Natural killer cell (primary cell): ENCODE data around the gene PRTG. TPM values are rescaled to one million over a fixed set of nuclear protein-coding genes. Genes with fewer than 3 reads are reported as not detected.

Experiments used
- ATAC-seq, 3 donors: fragments of 150-1000 bp in 2 of 3; fragments of 200-7000 bp in 1 of 3; cut with Tn5 transposase; 1 replicate in 1 of 3; 2 replicates in 2 of 3; pipeline ENCODE4 v1.10.0; 2021; ENCODE audit warnings: mild to moderate bottlenecking in 2 of 3, moderate library complexity in 2 of 3
- DNase-seq, 2 donors: peaks; one replicate each; pipeline versions ENCODE4 v3.0.0 to v3.0.0-alpha.2; 2013 to 2021; ENCODE audit warnings: mixed read lengths in 1 of 2
- H3K27ac ChIP-seq: one replicate; pipeline ENCODE4 v1.5.1; 2013; ENCODE audit warnings: mild to moderate bottlenecking, low read length
- H3K27me3 ChIP-seq: one replicate; pipeline ENCODE4 v1.6.1; 2013; ENCODE audit warnings: low read length; ENCODE audit not compliant: control insufficient read depth, insufficient read depth
- H3K36me3 ChIP-seq: one replicate; pipeline ENCODE4 v1.6.1; 2013; ENCODE audit warnings: low read length; ENCODE audit not compliant: control insufficient read depth, insufficient read depth
- H3K4me1 ChIP-seq: one replicate; pipeline ENCODE4 v1.6.1; 2013; ENCODE audit warnings: low read length; ENCODE audit not compliant: control insufficient read depth, insufficient read depth
- H3K4me3 ChIP-seq: one replicate; pipeline ENCODE4 v1.5.1; 2013; ENCODE audit warnings: low read length
- H3K9me3 ChIP-seq: one replicate; pipeline ENCODE4 v1.6.1; 2013; ENCODE audit warnings: low read length; ENCODE audit not compliant: control insufficient read depth, insufficient read depth
- H3K27ac Mint-ChIP-seq, 2 donors: one replicate each; pipeline ENCODE4 v1.8.0; 2022; ENCODE audit warnings: mild to moderate bottlenecking in 2 of 2, mixed read lengths in 2 of 2, moderate library complexity in 1 of 2
- H3K27me3 Mint-ChIP-seq, 2 donors: one replicate each; pipeline ENCODE4 v1.8.0; 2022; ENCODE audit warnings: low read depth in 2 of 2, mixed read lengths in 2 of 2
- H3K36me3 Mint-ChIP-seq: one replicate; pipeline ENCODE4 v1.8.0; 2022; ENCODE audit warnings: mixed read lengths
- H3K4me1 Mint-ChIP-seq, 2 donors: one replicate each; pipeline ENCODE4 v1.8.0; 2022; ENCODE audit warnings: mixed read lengths in 2 of 2
- H3K4me3 Mint-ChIP-seq: one replicate; pipeline ENCODE4 v1.8.0; 2022; ENCODE audit warnings: mild to moderate bottlenecking, moderate library complexity, mixed read lengths
- H3K9me3 Mint-ChIP-seq, 2 donors: one replicate each; pipeline ENCODE4 v1.8.0; 2022; ENCODE audit warnings: mixed read lengths in 2 of 2
- WGBS: methylation state at CpG from one replicate; pipeline ENCODE4 v1.1.7; 2013; ENCODE audit warnings: missing lambda C conversion rate; ENCODE audit not compliant: insufficient coverage; 5-methylcytosine and 5-hydroxymethylcytosine counted together
- intact Hi-C: fragments of 100-400 bp; cut with micrococcal nuclease; formaldehyde crosslinking; loops from one replicate; pipeline ENCODE4 v1.14.2; 2022
- total RNA-seq, 4 donors: library from RNA; stranded (reverse); fragments of 120-200 nt in 1 of 4; gene quantifications; one replicate each; pipeline versions ENCODE4 v1.2.3 to v1.2.4, GENCODE V29; 2013 to 2022
- TF ChIP-seq, protein P1 (sequence below): fragments of 200-600 bp; IDR thresholded peaks from one replicate; pipeline ENCODE4 v1.8.0; 2022; ENCODE audit warnings: antibody characterized with exemption

Gene PRTG
- not detected for total RNA-seq
- under 0.01 TPM for total RNA-seq (2013)

GRCh38 chr15:55742927-55743728 is at the start of gene PRTG:
PRTG (minus strand) TSS chr15:55743152; CDS start chr15:55742931, 221 bp downstream.
- peaks cover 30% of the 10 kb centered on the region for H3K27me3 ChIP-seq
- H3K27ac ChIP-seq, result no peak within 1 kb of the TSS
- WGBS, result 1% methylated on average over 72 of the region's 75 CpGs
- H3K4me1 ChIP-seq, result peaks cover 10% of the 10 kb centered on the region
- TF ChIP-seq, protein P1, sequence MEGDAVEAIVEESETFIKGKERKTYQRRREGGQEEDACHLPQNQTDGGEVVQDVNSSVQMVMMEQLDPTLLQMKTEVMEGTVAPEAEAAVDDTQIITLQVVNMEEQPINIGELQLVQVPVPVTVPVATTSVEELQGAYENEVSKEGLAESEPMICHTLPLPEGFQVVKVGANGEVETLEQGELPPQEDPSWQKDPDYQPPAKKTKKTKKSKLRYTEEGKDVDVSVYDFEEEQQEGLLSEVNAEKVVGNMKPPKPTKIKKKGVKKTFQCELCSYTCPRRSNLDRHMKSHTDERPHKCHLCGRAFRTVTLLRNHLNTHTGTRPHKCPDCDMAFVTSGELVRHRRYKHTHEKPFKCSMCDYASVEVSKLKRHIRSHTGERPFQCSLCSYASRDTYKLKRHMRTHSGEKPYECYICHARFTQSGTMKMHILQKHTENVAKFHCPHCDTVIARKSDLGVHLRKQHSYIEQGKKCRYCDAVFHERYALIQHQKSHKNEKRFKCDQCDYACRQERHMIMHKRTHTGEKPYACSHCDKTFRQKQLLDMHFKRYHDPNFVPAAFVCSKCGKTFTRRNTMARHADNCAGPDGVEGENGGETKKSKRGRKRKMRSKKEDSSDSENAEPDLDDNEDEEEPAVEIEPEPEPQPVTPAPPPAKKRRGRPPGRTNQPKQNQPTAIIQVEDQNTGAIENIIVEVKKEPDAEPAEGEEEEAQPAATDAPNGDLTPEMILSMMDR, result no peak
- ATAC-seq (no peak), DNase-seq (no peak)
- no peak within 1 kb of the TSS for H3K4me3 ChIP-seq
- Mint-ChIP-seq H3K27ac (no peak within 1 kb of the TSS), H3K9me3 (no peaks in the 10 kb centered on the region), H3K4me3 (peak within 1 kb of the TSS; percentile 67), H3K27me3 (peaks cover 23 to 26% of the 10 kb centered on the region in 2 donors), H3K4me1 (no peaks in the 10 kb centered on the region), H3K36me3 (no peaks in the 10 kb centered on the region)
- H3K36me3 ChIP-seq, result no peaks in the 10 kb centered on the region
- intact Hi-C loops, result no loop called here
- H3K9me3 ChIP-seq, result no peaks in the 10 kb centered on the region

GRCh38 chr15:55791551-55792400 is 48.8 kb upstream of the PRTG start:
- peaks cover 6% of the 10 kb centered on the region for H3K9me3 ChIP-seq
- Mint-ChIP-seq H3K27me3 (peaks cover 14 to 17% of the 10 kb centered on the region in 2 donors), H3K9me3 (peaks cover 3% of the 10 kb centered on the region in 2 donors), H3K36me3 (no peaks in the 10 kb centered on the region), H3K4me1 (no peaks in the 10 kb centered on the region), H3K27ac (no peak overlapping the region), H3K4me3 (no peak overlapping the region)
- H3K27ac ChIP-seq, result no peak overlapping the region
- no peaks in the 10 kb centered on the region for H3K27me3 ChIP-seq
- no peaks in the 10 kb centered on the region for H3K4me1 ChIP-seq
- TF ChIP-seq, protein P1, result no peak
- H3K36me3 ChIP-seq, result no peaks in the 10 kb centered on the region
- no peak for DNase-seq
- 91% methylated on average over 3 of the region's 3 CpGs for WGBS
- intact Hi-C loops, result no loop called here
- no peak for ATAC-seq
- no peak overlapping the region for H3K4me3 ChIP-seq

DNA sequence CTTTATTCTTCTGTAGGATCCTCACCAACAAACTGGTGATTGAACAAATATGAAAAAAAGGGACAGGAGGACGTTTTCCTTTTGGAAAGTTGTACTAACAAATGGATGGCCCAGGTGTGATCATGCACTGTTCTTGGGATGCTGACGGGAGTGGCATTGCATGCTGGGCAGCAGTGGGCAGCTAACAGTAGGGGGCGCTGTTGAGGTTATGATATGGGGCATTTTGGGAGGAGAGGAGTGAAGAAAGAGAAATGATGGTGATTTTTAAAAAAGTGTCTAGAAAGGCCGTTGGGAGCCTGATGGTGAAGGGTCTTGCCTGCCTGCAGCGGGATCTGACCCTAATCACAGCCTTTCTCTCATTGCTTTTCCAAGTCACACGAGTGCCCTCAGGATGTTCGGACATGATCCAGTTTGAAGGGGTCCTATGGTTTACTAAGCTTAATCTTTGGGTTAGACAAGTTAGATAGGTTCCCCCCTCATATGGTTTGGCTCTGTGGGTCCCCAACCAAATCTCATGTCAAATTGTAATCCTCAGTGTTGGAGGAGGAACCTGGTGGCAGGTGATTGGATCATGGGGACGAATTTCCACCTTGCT is 46.2 kb upstream of the PRTG start:
- Mint-ChIP-seq H3K36me3 (no peaks in the 10 kb centered on the region), H3K27ac (no peak overlapping the region), H3K27me3 (peaks cover 7% of the 10 kb centered on the region in 2 donors), H3K4me3 (no peak overlapping the region), H3K9me3 (peaks cover 3% of the 10 kb centered on the region in 2 donors), H3K4me1 (no peaks in the 10 kb centered on the region)
- no peaks in the 10 kb centered on the region for H3K36me3 ChIP-seq
- TF ChIP-seq, protein P1, result peak; percentile 49
- H3K27ac ChIP-seq, result no peak overlapping the region
- no peaks in the 10 kb centered on the region for H3K27me3 ChIP-seq
- H3K4me3 ChIP-seq, result no peak overlapping the region
- H3K4me1 ChIP-seq, result no peaks in the 10 kb centered on the region
- peak in 1 of 2 donors; percentile 62 for DNase-seq
- peaks cover 4% of the 10 kb centered on the region for H3K9me3 ChIP-seq
- no peak for ATAC-seq
- intact Hi-C loops, result no loop called here
- WGBS, result 84% methylated on average over 8 of the region's 8 CpGs
